ENCODE results near the gene GPR158.

The GPR158 gene

DNA sequence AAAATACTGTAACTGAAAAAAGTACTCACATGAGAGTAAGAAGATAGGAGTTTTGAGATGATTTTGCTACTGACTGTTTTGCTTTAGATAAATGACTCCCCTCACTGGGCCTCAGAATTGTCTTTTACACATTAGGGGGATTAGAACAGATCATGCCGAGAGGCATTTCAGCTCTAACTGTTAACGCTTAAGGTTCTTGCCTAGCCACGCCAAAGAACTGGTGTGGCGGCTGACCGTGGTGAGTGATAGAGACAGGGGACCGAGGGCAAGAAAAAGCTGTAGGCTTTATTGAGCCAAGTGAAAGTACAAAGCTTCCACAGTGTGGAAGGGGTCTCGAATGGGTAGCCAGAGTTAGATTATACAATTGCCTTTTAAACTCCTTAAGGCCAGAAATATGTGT lies 390.8 kb downstream of the GPR158 start:
- no peak overlapping the region for H3K27ac ChIP-seq (ENCODE audit: insufficient read depth, low read length, poor library complexity, severe bottlenecking)
- DNase-seq: no peak

DNA sequence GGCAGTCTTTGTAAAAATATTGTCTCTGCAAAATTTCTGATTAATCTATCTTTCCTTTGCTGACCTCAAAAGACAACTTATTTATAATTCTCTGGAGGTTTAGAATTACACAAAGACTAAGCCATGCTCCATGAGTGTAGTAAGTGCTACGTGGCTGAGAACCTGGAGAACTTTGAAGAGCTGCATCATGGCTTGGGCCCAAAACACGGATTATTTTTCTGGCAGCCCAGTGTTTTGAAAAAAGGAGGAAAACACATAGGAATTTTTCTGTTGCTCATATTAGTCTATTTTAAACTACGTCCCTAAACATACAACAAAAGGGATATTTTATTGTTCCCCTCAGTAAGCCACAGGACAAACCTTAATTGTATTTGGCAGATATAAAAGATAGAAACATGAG lies 398.5 kb downstream of the GPR158 start:
- Histone ChIP-seq H3K4me3 (ENCODE audit: insufficient read depth, low read depth, low read length, poor library complexity, severe bottlenecking) (no peak overlapping the region), H3K27ac (ENCODE audit: insufficient read depth, low read length, poor library complexity, severe bottlenecking) (no peak overlapping the region), H3K27me3 (replicated peaks; ENCODE audit: control insufficient read depth, insufficient read depth, low read length, poor library complexity, severe bottlenecking) (no peaks in the 10 kb centered on the region), H3K36me3 (ENCODE audit: control insufficient read depth, insufficient read depth, low read length) (no peaks in the 10 kb centered on the region), H3K4me1 (ENCODE audit: control insufficient read depth, insufficient read depth, low read length, poor library complexity, severe bottlenecking) (no peaks in the 10 kb centered on the region), H3K9me3 (ENCODE audit: control insufficient read depth, low read length) (no peaks in the 10 kb centered on the region)
- no peak for DNase-seq

More for the DNA sequence above, 390.8 kb downstream of the GPR158 start:
- Histone ChIP-seq H3K4me3 (ENCODE audit: insufficient read depth, low read depth, low read length, poor library complexity, severe bottlenecking) (no peak overlapping the region), H3K9me3 (ENCODE audit: control insufficient read depth, low read length) (no peaks in the 10 kb centered on the region), H3K36me3 (ENCODE audit: control insufficient read depth, insufficient read depth, low read length) (no peaks in the 10 kb centered on the region), H3K27me3 (replicated peaks; ENCODE audit: control insufficient read depth, insufficient read depth, low read length, poor library complexity, severe bottlenecking) (no peaks in the 10 kb centered on the region), H3K4me1 (ENCODE audit: control insufficient read depth, insufficient read depth, low read length, poor library complexity, severe bottlenecking) (no peaks in the 10 kb centered on the region)

DNA sequence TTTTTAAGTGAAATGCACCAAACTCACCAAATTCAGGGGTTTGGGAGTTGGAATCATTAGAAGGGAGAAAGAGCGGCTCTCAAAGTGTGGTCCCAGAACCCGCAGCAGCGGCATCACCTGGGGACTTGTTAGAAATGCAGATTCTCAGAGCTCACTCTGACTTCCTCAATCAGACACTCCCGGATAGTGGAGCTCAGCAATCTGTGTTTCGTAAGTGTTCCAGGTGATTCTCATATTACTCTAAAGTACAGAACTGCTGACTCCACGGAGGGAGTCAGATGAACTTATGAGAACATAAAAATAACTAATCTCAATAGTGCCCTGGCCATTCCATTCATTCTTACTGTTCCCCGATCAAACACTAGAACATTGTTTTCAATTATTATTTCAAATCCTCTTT lies 400.5 kb downstream of the GPR158 start:
- Histone ChIP-seq H3K4me3 (ENCODE audit: insufficient read depth, low read depth, low read length, poor library complexity, severe bottlenecking) (no peak overlapping the region), H3K36me3 (ENCODE audit: control insufficient read depth, insufficient read depth, low read length) (no peaks in the 10 kb centered on the region), H3K9me3 (ENCODE audit: control insufficient read depth, low read length) (no peaks in the 10 kb centered on the region), H3K4me1 (ENCODE audit: control insufficient read depth, insufficient read depth, low read length, poor library complexity, severe bottlenecking) (no peaks in the 10 kb centered on the region), H3K27ac (ENCODE audit: insufficient read depth, low read length, poor library complexity, severe bottlenecking) (no peak overlapping the region), H3K27me3 (replicated peaks; ENCODE audit: control insufficient read depth, insufficient read depth, low read length, poor library complexity, severe bottlenecking) (no peaks in the 10 kb centered on the region)
- DNase-seq: no peak

GRCh38 chr10:25578061-25578460 lies 403.3 kb downstream of the GPR158 start:
- H3K9me3 ChIP-seq (ENCODE audit: control insufficient read depth, low read length): no peaks in the 10 kb centered on the region
- no peak overlapping the region for H3K4me3 ChIP-seq (ENCODE audit: insufficient read depth, low read depth, low read length, poor library complexity, severe bottlenecking)
- no peaks in the 10 kb centered on the region for H3K4me1 ChIP-seq (ENCODE audit: control insufficient read depth, insufficient read depth, low read length, poor library complexity, severe bottlenecking)
- no peak overlapping the region for H3K27ac ChIP-seq (ENCODE audit: insufficient read depth, low read length, poor library complexity, severe bottlenecking)
- no peak for DNase-seq
- no peaks in the 10 kb centered on the region for H3K27me3 ChIP-seq (replicated peaks; ENCODE audit: control insufficient read depth, insufficient read depth, low read length, poor library complexity, severe bottlenecking)
- H3K36me3 ChIP-seq (ENCODE audit: control insufficient read depth, insufficient read depth, low read length): no peaks in the 10 kb centered on the region

DNA sequence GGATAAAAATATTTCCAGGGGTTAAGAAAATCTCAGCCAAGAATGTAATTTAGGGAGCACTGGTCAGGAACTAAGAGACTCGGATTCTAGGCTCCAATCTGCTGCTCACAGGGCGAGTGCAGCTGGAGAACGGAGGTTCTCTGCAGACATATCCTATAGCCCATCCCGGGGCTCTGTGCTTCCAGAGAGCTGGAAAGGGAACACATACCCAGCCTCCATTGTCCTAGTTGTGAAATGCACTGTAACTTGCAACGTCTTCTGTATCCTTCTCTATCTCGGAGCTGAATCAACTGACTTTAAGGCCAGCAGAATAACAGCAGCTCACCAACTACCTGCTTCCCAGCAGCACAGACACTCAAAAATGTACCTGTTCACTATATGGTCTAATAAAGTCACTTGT lies 408.2 kb downstream of the GPR158 start:
- Histone ChIP-seq H3K27me3 (replicated peaks; ENCODE audit: control insufficient read depth, insufficient read depth, low read length, poor library complexity, severe bottlenecking) (no peaks in the 10 kb centered on the region), H3K4me3 (ENCODE audit: insufficient read depth, low read depth, low read length, poor library complexity, severe bottlenecking) (no peak overlapping the region), H3K4me1 (ENCODE audit: control insufficient read depth, insufficient read depth, low read length, poor library complexity, severe bottlenecking) (no peaks in the 10 kb centered on the region), H3K27ac (ENCODE audit: insufficient read depth, low read length, poor library complexity, severe bottlenecking) (no peak overlapping the region), H3K9me3 (ENCODE audit: control insufficient read depth, low read length) (no peaks in the 10 kb centered on the region), H3K36me3 (ENCODE audit: control insufficient read depth, insufficient read depth, low read length) (no peaks in the 10 kb centered on the region)
- DNase-seq: no peak

DNA sequence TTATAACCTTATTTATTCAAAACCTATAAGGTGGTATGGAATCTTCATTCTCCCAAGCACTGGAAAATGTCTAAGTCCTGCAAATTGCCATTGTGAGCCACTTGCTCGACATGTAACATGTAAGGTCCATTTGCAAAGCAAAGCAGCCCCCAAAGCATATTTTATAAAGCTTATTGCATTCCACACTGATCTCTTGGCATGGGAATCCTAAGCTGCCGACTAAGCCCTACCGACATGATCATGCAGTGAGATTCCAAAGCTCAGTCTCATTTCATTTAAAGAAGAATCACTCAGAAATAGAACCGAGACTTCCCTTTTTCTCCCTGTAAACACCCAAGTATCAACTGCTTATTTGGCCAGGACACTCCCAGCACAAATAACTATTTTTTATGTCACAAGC lies 425.9 kb downstream of the GPR158 start:
- H3K4me3 ChIP-seq (ENCODE audit: insufficient read depth, low read depth, low read length, poor library complexity, severe bottlenecking): no peak overlapping the region
- H3K36me3 ChIP-seq (ENCODE audit: control insufficient read depth, insufficient read depth, low read length): no peaks in the 10 kb centered on the region
- H3K27ac ChIP-seq (ENCODE audit: insufficient read depth, low read length, poor library complexity, severe bottlenecking): no peak overlapping the region
- H3K9me3 ChIP-seq (ENCODE audit: control insufficient read depth, low read length): no peaks in the 10 kb centered on the region
- H3K27me3 ChIP-seq (replicated peaks; ENCODE audit: control insufficient read depth, insufficient read depth, low read length, poor library complexity, severe bottlenecking): no peaks in the 10 kb centered on the region
- no peaks in the 10 kb centered on the region for H3K4me1 ChIP-seq (ENCODE audit: control insufficient read depth, insufficient read depth, low read length, poor library complexity, severe bottlenecking)
- no peak for DNase-seq

- no peak for DNase-seq
- Histone ChIP-seq H3K27ac (ENCODE audit: insufficient read depth, low read length, poor library complexity, severe bottlenecking) (no peak overlapping the region), H3K27me3 (replicated peaks; ENCODE audit: control insufficient read depth, insufficient read depth, low read length, poor library complexity, severe bottlenecking) (no peaks in the 10 kb centered on the region), H3K36me3 (ENCODE audit: control insufficient read depth, insufficient read depth, low read length) (no peaks in the 10 kb centered on the region), H3K4me3 (ENCODE audit: insufficient read depth, low read depth, low read length, poor library complexity, severe bottlenecking) (no peak overlapping the region), H3K4me1 (ENCODE audit: control insufficient read depth, insufficient read depth, low read length, poor library complexity, severe bottlenecking) (no peaks in the 10 kb centered on the region), H3K9me3 (ENCODE audit: control insufficient read depth, low read length) (no peaks in the 10 kb centered on the region)
Observed at GRCh38 chr10:25604591-25604990, 429.8 kb downstream of the GPR158 start.

DNA sequence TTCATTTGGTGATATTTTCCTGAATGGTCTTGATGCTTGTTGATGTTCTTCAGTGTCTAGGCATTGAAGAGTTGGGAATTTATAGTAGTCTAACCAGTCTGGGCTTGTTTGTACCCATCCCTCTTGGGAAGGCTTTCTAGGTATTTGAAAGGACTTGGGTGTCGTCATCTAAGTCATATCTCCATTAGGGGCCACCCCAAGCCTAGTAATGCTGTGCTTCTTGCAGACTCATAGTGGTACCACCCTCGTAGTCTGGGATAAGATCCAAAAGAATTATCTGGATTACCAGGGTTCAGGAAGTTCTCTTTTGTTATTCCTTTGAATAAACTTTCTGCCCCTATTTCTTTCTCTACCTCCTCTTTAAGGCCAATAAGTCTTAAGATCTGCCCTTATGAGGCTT lies 439.9 kb downstream of the GPR158 start:
- no peaks in the 10 kb centered on the region for H3K27me3 ChIP-seq (replicated peaks; ENCODE audit: control insufficient read depth, insufficient read depth, low read length, poor library complexity, severe bottlenecking)
- H3K4me3 ChIP-seq (ENCODE audit: insufficient read depth, low read depth, low read length, poor library complexity, severe bottlenecking): no peak overlapping the region
- no peak for DNase-seq
- no peaks in the 10 kb centered on the region for H3K9me3 ChIP-seq (ENCODE audit: control insufficient read depth, low read length)
- H3K4me1 ChIP-seq (ENCODE audit: control insufficient read depth, insufficient read depth, low read length, poor library complexity, severe bottlenecking): no peaks in the 10 kb centered on the region
- no peaks in the 10 kb centered on the region for H3K36me3 ChIP-seq (ENCODE audit: control insufficient read depth, insufficient read depth, low read length)
- no peak overlapping the region for H3K27ac ChIP-seq (ENCODE audit: insufficient read depth, low read length, poor library complexity, severe bottlenecking)

DNA sequence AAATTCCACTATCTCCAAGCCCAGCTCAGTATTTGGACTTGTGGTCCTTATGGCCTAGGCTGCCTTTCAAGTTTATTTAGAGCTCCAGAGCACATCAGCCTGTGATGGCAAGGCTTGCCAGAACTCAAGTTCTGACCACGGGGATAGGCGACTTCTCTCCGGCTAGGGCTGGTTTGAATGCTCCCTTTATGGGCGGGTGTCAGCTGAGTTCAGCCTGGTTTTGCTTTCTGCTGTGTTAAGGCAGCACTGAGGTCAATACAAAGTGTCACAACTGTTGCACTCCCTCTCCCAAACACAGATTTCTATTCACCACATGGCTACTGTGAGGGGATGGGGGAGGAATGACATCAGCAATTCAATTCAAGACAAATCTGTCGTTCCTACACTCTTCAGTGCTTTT lies 441.1 kb downstream of the GPR158 start:
- no peak overlapping the region for H3K4me3 ChIP-seq (ENCODE audit: insufficient read depth, low read depth, low read length, poor library complexity, severe bottlenecking)
- H3K36me3 ChIP-seq (ENCODE audit: control insufficient read depth, insufficient read depth, low read length): no peaks in the 10 kb centered on the region
- no peak for DNase-seq
- no peak overlapping the region for H3K27ac ChIP-seq (ENCODE audit: insufficient read depth, low read length, poor library complexity, severe bottlenecking)
- no peaks in the 10 kb centered on the region for H3K27me3 ChIP-seq (replicated peaks; ENCODE audit: control insufficient read depth, insufficient read depth, low read length, poor library complexity, severe bottlenecking)
- H3K4me1 ChIP-seq (ENCODE audit: control insufficient read depth, insufficient read depth, low read length, poor library complexity, severe bottlenecking): no peaks in the 10 kb centered on the region
- no peaks in the 10 kb centered on the region for H3K9me3 ChIP-seq (ENCODE audit: control insufficient read depth, low read length)

DNA sequence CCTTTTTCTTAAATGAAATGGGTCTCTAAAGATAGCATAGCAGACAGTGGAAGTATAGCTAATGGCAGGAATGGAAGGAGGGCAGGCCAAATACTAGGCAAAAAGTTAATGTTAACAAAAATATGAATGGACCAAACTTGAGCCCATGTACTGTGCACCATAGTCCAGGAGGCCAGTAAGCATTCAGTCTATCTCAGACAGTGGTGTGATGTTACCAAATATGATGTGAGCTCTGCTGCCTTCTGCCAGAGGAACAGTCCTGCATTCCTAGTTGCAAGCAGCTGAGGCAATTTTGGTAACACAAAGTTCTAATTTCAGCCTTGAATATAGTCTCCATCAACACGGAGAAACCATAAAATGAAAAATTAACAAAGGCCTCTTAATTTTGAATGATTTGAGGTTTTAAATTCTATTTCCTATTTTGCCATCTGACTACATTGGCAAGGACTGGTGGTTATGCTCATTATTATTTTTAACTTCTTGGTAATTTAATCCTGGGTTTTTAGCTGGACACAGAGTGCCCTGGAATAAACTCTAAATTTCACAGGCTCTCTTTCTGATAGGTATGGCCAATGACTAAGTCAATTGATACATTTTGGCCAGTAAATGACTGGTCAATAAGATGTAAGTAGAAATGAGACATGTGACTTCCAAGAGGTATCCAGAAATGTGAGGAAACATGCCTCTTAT lies 442.2 kb downstream of the GPR158 start:
- DNase-seq: no peak
- H3K27ac ChIP-seq (ENCODE audit: insufficient read depth, low read length, poor library complexity, severe bottlenecking): no peak overlapping the region
- no peaks in the 10 kb centered on the region for H3K4me1 ChIP-seq (ENCODE audit: control insufficient read depth, insufficient read depth, low read length, poor library complexity, severe bottlenecking)
- no peaks in the 10 kb centered on the region for H3K9me3 ChIP-seq (ENCODE audit: control insufficient read depth, low read length)
- no peaks in the 10 kb centered on the region for H3K36me3 ChIP-seq (ENCODE audit: control insufficient read depth, insufficient read depth, low read length)
- H3K4me3 ChIP-seq (ENCODE audit: insufficient read depth, low read depth, low read length, poor library complexity, severe bottlenecking): no peak overlapping the region
- H3K27me3 ChIP-seq (replicated peaks; ENCODE audit: control insufficient read depth, insufficient read depth, low read length, poor library complexity, severe bottlenecking): no peaks in the 10 kb centered on the region
